Calu3 (cell line): Measurements from ENCODE around the gene GRIP1. TPM values are rescaled to one million over a fixed set of nuclear protein-coding genes. Genes with fewer than 3 reads are reported as not detected.

Source experiments
- BruUV-seq: library from RNA; stranded (reverse); fragments of 400-500 nt; replicated peaks from 2 replicates; lab custom pipeline; 2021; lab: Mats Ljungman, UMichigan
- CTCF ChIA-PET: fragments of 300-600 bp; sonication (Branson Sonifier 250); formaldehyde crosslinking; loops from one replicate; lab custom pipeline; 2022; ENCODE audit warnings: antibody characterized with exemption; lab: Charles Lee
- DNase-seq: peaks from one replicate; pipeline ENCODE4 v3.0.0; 2022
- H3K27ac Mint-ChIP-seq: one replicate; pipeline ENCODE4 v1.8.0; 2022; ENCODE audit warnings: mixed read lengths; ENCODE audit not compliant: unreplicated experiment
- H3K27me3 Mint-ChIP-seq: one replicate; pipeline ENCODE4 v1.8.0; 2022; ENCODE audit warnings: mixed read lengths; ENCODE audit not compliant: unreplicated experiment
- H3K36me3 Mint-ChIP-seq: one replicate; pipeline ENCODE4 v1.8.0; 2022; ENCODE audit warnings: mild to moderate bottlenecking, moderate library complexity, mixed read lengths; ENCODE audit not compliant: insufficient read depth, unreplicated experiment
- H3K4me1 Mint-ChIP-seq: one replicate; pipeline ENCODE4 v1.8.0; 2022; ENCODE audit warnings: mild to moderate bottlenecking, low read depth, mixed read lengths; ENCODE audit not compliant: unreplicated experiment
- H3K4me3 Mint-ChIP-seq: one replicate; pipeline ENCODE4 v1.8.0; 2022; ENCODE audit warnings: mild to moderate bottlenecking, low read depth, moderate library complexity, mixed read lengths; ENCODE audit not compliant: unreplicated experiment
- H3K9me3 Mint-ChIP-seq: one replicate; pipeline ENCODE4 v1.8.0; 2022; ENCODE audit warnings: low read depth, mixed read lengths; ENCODE audit not compliant: unreplicated experiment
- CTCF ChIP-seq: fragments of 200-600 bp; IDR thresholded peaks from one replicate; pipeline ENCODE4 v1.8.0; 2022; ENCODE audit warnings: antibody characterized with exemption; ENCODE audit not compliant: unreplicated experiment
- intact Hi-C: fragments of 100-400 bp; cut with micrococcal nuclease; formaldehyde crosslinking; loops from one replicate; pipeline ENCODE4 v1.10.0; 2022; ENCODE audit not compliant: unreplicated experiment
- total RNA-seq: library from RNA; stranded (reverse); gene quantifications from 2 replicates; pipeline ENCODE4 v1.2.3, GENCODE V29; 2022

The GRIP1 gene
- total RNA-seq, 1 experiment from 2014 or later, result 47.4 TPM

GRCh38 chr12:66371982-66372381 lies 306.9 kb downstream of the GRIP1 start:
- intact Hi-C loops, result no loop called here
- Mint-ChIP-seq H3K27ac (no peak overlapping the region), H3K4me1 (no peaks in the 10 kb centered on the region), H3K27me3 (no peaks in the 10 kb centered on the region), H3K4me3 (no peak overlapping the region), H3K9me3 (no peaks in the 10 kb centered on the region), H3K36me3 (no peaks in the 10 kb centered on the region)
- BruUV-seq, result no TSS peak
- CTCF ChIA-PET, result no interaction called here
- no peak for TF ChIP-seq CTCF
- no peak for DNase-seq

GRCh38 chr12:66367015-66367667 lies 311.7 kb downstream of the GRIP1 start:
- no peaks in the 10 kb centered on the region for H3K4me1 Mint-ChIP-seq
- no peak for DNase-seq
- no peaks in the 10 kb centered on the region for H3K36me3 Mint-ChIP-seq
- no peak for TF ChIP-seq CTCF
- no peak overlapping the region for H3K4me3 Mint-ChIP-seq
- H3K27ac Mint-ChIP-seq, result no peak overlapping the region
- CTCF ChIA-PET, result no interaction called here
- BruUV-seq, result no TSS peak
- no peaks in the 10 kb centered on the region for H3K27me3 Mint-ChIP-seq
- H3K9me3 Mint-ChIP-seq, result no peaks in the 10 kb centered on the region
- intact Hi-C loops, result no loop called here

GRCh38 chr12:66365718-66366490 lies 313.0 kb downstream of the GRIP1 start:
- intact Hi-C loops, result no loop called here
- no peak overlapping the region for H3K4me3 Mint-ChIP-seq
- no peak overlapping the region for H3K27ac Mint-ChIP-seq
- no peaks in the 10 kb centered on the region for H3K9me3 Mint-ChIP-seq
- CTCF ChIA-PET, result no interaction called here
- no peaks in the 10 kb centered on the region for H3K27me3 Mint-ChIP-seq
- BruUV-seq, result no TSS peak
- DNase-seq, result no peak
- no peaks in the 10 kb centered on the region for H3K36me3 Mint-ChIP-seq
- H3K4me1 Mint-ChIP-seq, result no peaks in the 10 kb centered on the region
- TF ChIP-seq CTCF, result no peak

GRCh38 chr12:66361703-66362102 lies 317.2 kb downstream of the GRIP1 start:
- CTCF ChIA-PET, result interaction anchor here (1.0 kb wide), 1 partner anchor 193 kb away, joined by 3 read pairs; no protein-coding TSS in a partner anchor
- Mint-ChIP-seq H3K4me1 (no peaks in the 10 kb centered on the region), H3K27me3 (no peaks in the 10 kb centered on the region), H3K36me3 (no peaks in the 10 kb centered on the region), H3K27ac (no peak overlapping the region), H3K9me3 (no peaks in the 10 kb centered on the region), H3K4me3 (no peak overlapping the region)
- BruUV-seq, result no TSS peak
- intact Hi-C loops, result no loop called here
- TF ChIP-seq CTCF, result no peak
- DNase-seq, result no peak
